COLO668 (cell line): ENCODE results near the gene PPP1R3A.
"Not testable (repeated sequence)": the region's sequence is repeated elsewhere in the genome, so short reads cannot be mapped to it uniquely, and the experiment has no call there.

Experiments
- DNase-seq: peaks from one replicate; lab custom pipeline; 2025; ENCODE audit not compliant: unreplicated experiment; lab: John Stamatoyannopoulos, UW

Gene PPP1R3A

GRCh38 chr7:113918946-113919345, at the start of gene PPP1R3A:
TSS of gene PPP1R3A (minus strand) at chr7:113919009. CDS start at chr7:113918996, 13 bp downstream.
- no peak for DNase-seq

- DNase-seq, result no peak
These were observed 44.5 kb upstream of the PPP1R3A start for GRCh38 chr7:113963356-113963755.

GRCh38 chr7:113959910-113960309, 41.1 kb upstream of the PPP1R3A start:
- DNase-seq, result no peak

- no peak for DNase-seq
These were observed 36.3 kb upstream of the PPP1R3A start for GRCh38 chr7:113955157-113955556.

- DNase-seq, result no peak
These were observed 34.7 kb upstream of the PPP1R3A start for GRCh38 chr7:113953553-113953952.

- DNase-seq, result no peak
These were observed 26.5 kb upstream of the PPP1R3A start for GRCh38 chr7:113945018-113945938.

- no peak for DNase-seq
These were observed 18.2 kb upstream of the PPP1R3A start for GRCh38 chr7:113936982-113937381.

- DNase-seq, result no peak
These were observed 17.7 kb upstream of the PPP1R3A start for GRCh38 chr7:113936535-113936934.

GRCh38 chr7:113929389-113929788, 10.6 kb upstream of the PPP1R3A start:
- DNase-seq, result not testable (repeated sequence)

- DNase-seq, result no peak
These were observed 9.3 kb upstream of the PPP1R3A start for GRCh38 chr7:113928112-113928511.

- no peak for DNase-seq
These were observed 3.2 kb upstream of the PPP1R3A start for GRCh38 chr7:113922049-113922448.

GRCh38 chr7:113921363-113921762, 2.6 kb upstream of the PPP1R3A start:
- no peak for DNase-seq

- no peak for DNase-seq
These were observed 969 bp downstream of the PPP1R3A start for GRCh38 chr7:113917840-113918239.

- DNase-seq, result no peak
These were observed 2.9 kb downstream of the PPP1R3A start for GRCh38 chr7:113915956-113916355.

GRCh38 chr7:113912876-113913275, 5.9 kb downstream of the PPP1R3A start:
- DNase-seq, result no peak

GRCh38 chr7:113907617-113908016, 11.2 kb downstream of the PPP1R3A start:
- no peak for DNase-seq

- no peak for DNase-seq
These were observed 14.3 kb downstream of the PPP1R3A start for GRCh38 chr7:113904521-113904920.

GRCh38 chr7:113892818-113893217, 26.0 kb downstream of the PPP1R3A start:
- DNase-seq, result no peak

GRCh38 chr7:113891828-113892227, 27.0 kb downstream of the PPP1R3A start:
- DNase-seq, result no peak

- no peak for DNase-seq
These were observed 27.8 kb downstream of the PPP1R3A start for GRCh38 chr7:113891031-113891350.

- DNase-seq, result no peak
These were observed 28.3 kb downstream of the PPP1R3A start for GRCh38 chr7:113890331-113891030.

GRCh38 chr7:113883096-113883495, 35.7 kb downstream of the PPP1R3A start:
- DNase-seq, result no peak
